NCI-H1105 (cell line): ENCODE measurements around the gene WSCD1.

Experiments used
- DNase-seq: peaks from one replicate; lab custom pipeline; 2025; lab: John Stamatoyannopoulos, UW

WSCD1 gene

DNA sequence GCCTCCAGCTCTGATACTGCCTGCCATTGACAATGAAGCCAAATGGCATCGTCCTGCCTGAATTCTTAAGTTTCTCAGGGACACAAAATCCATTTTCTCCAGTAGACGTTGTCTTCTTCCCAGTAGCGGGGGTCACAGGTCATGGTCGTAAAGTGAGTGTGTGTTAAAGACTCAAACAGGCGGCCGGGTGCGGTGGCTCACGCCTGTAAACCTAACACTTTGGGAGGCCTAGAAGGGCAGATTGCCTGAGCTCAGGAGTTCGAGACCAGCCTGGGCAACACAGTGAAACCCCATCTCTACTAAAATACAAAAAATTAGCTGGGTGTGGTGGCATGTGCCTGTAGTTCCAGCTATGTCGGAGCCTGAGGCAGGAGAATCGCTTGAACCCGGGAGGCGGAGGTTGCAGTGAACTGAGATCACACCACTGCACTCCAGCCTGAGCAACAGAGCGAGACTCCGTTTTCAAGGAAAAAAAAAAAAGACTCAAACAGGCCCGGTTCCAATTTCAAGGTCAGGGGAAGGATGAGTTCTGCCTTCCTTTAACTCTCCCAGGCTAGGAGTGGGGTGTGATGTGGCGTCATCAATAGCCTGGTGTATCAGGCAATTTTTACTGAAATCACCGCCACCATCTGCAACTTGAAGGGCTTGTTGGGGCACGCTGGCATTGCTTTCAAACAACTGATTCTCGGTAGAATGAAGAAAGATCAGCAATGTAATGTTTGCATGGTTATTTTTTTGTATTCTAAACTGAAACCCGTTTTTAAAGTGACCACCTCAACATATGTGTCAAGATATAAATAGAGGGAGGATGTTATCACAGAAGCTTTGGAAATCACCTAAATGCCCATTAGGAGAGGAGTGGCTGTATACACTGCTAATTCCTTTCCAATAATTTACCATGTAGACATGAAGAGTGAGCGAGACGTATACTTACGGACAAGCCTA, 91.0 kb downstream of the WSCD1 start:
- DNase-seq: no peak

GRCh38 chr17:6162216-6162615, 92.0 kb downstream of the WSCD1 start:
- no peak for DNase-seq

- peak; percentile 54 for DNase-seq
These were observed 92.7 kb downstream of the WSCD1 start for GRCh38 chr17:6162892-6163291.

DNA sequence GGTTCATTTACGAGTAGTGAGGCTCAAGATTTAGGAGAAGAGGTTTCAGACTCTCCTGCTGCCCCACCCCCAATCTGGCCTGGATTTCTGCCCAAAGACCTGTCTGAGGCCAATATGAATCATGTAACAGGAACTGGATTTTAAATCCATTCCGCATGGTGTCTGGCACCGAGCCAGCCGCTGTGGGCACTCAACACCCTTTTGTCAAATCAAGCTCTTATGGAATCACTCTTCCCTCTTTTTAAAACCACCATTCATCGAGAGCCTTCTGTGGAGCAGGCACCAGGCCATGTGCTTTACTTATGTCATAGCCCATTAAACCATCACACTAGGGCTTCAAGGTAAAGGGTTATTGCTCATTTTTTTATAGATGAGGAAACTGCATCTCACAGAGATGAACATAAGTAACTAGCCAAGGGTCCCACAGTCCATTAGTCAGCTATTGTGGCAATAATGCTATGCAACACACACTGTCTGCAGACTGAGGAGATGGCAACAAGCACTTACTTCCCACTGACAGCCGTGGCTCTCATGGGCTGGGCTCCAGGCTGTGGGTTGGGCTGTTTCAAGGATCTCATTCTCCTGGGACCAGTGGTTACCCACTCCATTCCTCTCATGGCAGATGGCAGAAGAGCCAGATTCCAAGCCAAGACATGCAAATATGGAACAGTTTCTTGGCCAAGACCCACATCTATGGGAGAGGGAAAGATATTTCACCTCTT, 93.6 kb downstream of the WSCD1 start:
- peak; percentile 92 for DNase-seq

DNA sequence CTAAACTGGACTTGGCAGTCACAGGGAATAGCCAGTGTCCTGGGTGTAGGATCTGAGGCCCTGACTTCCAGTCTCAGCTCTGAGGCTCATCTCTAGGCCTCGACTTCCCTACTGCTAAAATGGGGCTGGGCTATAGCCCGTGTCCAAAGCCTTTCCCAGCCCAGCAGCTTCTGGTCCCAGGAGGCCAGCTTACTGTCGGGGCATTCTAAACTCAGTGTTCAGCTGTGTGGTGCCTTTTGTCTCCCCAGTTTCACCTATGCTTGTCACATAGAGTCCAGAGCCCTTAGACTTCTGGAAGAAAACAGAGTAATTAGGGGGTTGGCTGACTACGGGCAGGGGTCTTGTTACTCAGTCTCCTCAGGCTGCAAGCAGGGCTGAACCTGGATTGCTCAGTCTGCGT, 94.8 kb downstream of the WSCD1 start:
- DNase-seq: no peak

DNA sequence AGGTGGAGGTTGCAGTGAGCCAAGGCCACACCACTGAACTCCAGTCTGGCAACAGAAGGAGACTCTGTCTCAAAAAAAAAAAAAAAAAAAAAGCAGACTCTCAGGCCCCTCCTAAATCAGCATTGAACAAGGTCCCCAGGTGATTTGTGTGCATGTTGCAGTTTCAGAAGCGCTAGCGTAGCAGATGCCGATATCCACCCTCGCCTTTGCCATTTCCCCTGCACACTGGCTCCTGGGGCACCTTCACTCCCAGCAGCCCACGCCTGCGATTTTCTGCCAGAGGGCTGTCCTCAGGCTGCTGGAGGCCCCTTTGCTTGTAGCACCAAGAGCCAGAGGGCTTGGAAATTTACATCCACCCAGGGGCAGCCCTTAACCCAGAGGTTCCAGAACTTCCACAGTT, 95.6 kb downstream of the WSCD1 start:
- DNase-seq: no peak

DNA sequence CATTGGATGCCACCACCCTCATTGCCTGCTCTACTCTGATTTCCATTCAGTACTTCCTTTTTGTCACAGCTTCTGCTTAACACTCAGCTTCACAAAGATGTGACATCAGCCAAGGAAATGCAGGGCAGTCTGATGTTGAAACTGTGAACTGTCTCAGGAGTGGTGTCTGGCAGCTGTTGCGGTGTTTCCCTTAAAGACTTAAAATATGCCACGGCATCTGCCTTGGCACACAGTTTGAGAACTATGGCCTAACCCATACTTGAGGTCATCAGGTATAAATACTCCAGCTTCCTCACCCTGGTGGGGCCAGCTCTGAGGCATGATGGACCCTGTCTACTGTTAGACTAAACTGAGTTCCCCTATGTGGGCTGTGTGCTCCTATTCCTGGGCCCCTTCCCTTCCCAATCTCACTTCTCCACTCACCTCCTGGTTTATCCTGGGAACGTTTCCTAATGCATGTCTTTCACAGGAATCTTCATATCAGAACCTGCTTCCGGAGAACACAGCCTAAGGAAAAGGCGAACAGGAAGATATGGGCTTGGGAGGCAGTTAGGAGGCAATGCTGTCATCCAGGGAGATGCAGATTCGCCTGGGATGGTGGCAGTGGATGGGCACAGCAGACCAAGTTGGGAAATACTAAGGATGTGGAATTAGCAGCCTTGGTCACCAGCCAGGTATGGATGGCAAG, 96.5 kb downstream of the WSCD1 start:
- no peak for DNase-seq

- DNase-seq: no peak
These were observed 98.1 kb downstream of the WSCD1 start for GRCh38 chr17:6168296-6168695.

DNA sequence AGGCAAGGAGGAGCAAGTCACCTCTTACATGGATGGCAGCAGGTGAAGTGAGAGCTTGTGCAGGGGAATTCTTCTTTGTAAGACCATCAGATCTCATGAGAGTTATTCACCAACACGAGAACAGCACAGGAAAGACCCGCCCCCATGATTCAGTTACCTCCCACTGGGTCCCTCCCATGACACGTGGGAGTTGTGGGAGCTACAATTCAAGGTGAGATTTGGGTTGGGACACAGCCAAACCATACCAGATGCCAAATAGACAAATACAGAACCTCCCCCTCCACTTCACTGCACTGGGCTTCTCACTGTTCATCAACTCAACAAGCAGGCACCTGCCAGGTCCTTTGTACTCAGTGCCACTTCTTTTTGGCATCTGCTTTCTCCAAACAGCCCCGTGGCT, 100.2 kb downstream of the WSCD1 start:
- peak; percentile 75 for DNase-seq

GRCh38 chr17:6172642-6173330, 102.6 kb downstream of the WSCD1 start:
- no peak for DNase-seq

DNA sequence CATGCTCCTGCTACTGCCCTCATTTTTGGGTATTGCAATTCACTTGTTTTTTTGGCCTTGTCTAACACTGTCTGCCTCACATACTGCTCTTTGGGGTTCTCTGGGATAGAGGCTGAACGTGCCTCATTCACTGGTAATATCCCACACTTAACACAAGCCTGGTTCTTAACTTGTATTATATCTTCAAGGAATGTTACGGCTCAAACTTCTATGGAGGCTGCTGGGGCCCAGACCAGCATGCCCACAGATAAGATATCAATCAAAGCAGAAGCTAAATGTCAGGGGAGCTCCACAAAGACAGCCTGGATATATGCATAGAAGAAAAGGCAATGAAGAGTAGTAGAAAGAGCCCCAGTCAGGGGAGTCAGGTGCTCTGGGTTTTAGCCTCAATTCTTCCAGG, 103.5 kb downstream of the WSCD1 start:
- DNase-seq: no peak
